CD4-positive, alpha-beta T cell treated with Interleukin-15 for 4 hours (primary cell): Measurements from ENCODE around the gene RTF2.
"Not testable (repeated sequence)": the region's sequence is repeated elsewhere in the genome, so short reads cannot be mapped to it uniquely, and the experiment has no call there.

ENCODE experiments used
- DNase-seq: peaks from one replicate; pipeline ENCODE4 v3.0.0-alpha.2; 2020; ENCODE audit warnings: low spot score

Gene RTF2

DNA sequence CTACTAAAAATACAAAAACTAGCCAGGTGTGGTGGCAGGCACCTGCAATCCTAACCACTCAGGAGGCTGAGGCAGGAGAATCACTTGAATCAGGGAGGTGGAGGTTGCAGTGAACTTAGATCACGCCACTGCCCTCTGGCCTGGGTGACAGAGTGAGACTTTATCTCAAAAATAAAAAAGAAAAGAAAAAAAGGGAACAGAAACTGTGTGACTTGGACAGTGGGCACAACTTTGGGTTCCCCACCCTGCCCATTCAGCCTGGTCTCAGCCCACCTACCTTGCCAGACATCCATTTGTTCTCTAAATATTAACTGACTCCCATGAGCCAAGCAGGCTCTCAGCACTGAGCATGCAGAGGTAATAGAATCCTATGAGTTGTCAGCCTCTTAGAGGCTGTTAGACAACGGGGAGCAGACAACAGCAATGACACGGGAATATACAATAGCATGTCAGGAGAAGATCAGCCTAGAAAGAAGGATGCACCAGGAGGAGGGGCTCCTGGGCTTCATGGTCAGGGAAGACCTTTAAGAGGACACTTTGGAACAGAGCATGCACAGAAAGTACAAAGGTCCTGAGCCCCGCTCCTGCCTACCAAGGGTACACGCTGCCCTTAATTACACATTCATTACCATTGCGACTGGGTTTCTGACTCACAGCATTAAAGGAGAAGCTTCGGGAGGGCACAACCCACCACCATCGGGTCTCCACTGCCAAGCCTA is 84.6 kb downstream of the RTF2 start:
- DNase-seq: no peak

- DNase-seq: no peak
Measured at GRCh38 chr20:56554869-56555268, 86.4 kb downstream of the RTF2 start.

- DNase-seq: no peak
Measured at GRCh38 chr20:56558968-56559367, 90.5 kb downstream of the RTF2 start.

GRCh38 chr20:56564526-56564925 is 96.1 kb downstream of the RTF2 start:
- DNase-seq: not testable (repeated sequence)

DNA sequence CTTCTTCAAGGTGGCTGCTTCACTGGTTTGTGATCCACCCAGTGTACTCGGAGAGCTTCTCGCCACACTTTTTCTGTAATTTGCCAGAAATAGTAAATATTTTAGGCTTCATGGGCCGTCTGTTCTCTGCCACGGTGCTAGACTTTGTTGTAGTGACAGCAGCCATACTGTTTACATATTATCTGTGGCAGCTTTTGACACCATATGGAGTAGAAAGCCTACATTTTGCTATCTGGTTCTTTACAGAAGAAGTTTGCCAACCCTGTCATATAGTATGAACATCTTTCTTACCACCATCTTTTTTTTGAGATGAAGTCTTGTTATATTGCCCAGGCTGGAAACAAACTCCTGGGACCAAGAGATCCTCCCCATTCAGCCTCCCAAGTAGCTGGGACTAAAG is 97.1 kb downstream of the RTF2 start:
- DNase-seq: no peak

GRCh38 chr20:56566621-56567020 is 98.2 kb downstream of the RTF2 start:
- no peak for DNase-seq
